BE2C (cell line): ENCODE measurements around the gene P4HA2.
"Not testable (repeated sequence)": the region's sequence is repeated elsewhere in the genome, so short reads cannot be mapped to it uniquely, and the experiment has no call there.

Experiments
- DNase-seq: peaks from one replicate; pipeline ENCODE4 v3.0.0-alpha.2; 2020
- H3K27me3 ChIP-seq: fragments of 250-450 bp; sonication (Bioruptor Pico); 2 replicates; pipeline ENCODE4 v1.5.1; 2020; ENCODE audit warnings: mild to moderate bottlenecking
- H3K36me3 ChIP-seq: fragments of 250-450 bp; sonication (Bioruptor Pico); 2 replicates; pipeline ENCODE4 v1.5.1; 2020; ENCODE audit warnings: mild to moderate bottlenecking
- H3K4me1 ChIP-seq: fragments of 250-450 bp; sonication (Bioruptor Pico); 2 replicates; pipeline ENCODE4 v1.5.1; 2020
- H3K4me3 ChIP-seq: 2 replicates; pipeline ENCODE4 v1.5.1; 2011; ENCODE audit warnings: low read depth, low read length
- H3K9me3 ChIP-seq: fragments of 250-450 bp; sonication (Bioruptor Pico); 2 replicates; pipeline ENCODE4 v1.5.1; 2020
- CTCF ChIP-seq: IDR thresholded peaks from 2 replicates; pipeline ENCODE4 v1.5.1; 2012; ENCODE audit warnings: mild to moderate bottlenecking, low read depth, low read length

The P4HA2 gene

GRCh38 chr5:132180134-132180745, 47.4 kb downstream of the P4HA2 start:
- H3K27me3 ChIP-seq, result no peaks in the 10 kb centered on the region
- no peaks in the 10 kb centered on the region for H3K36me3 ChIP-seq
- DNase-seq, result peak; percentile 29
- H3K4me1 ChIP-seq, result 0 out of 2 replicates have a peak, but pooled peaks cover 3% of the 10 kb centered on the region
- H3K4me3 ChIP-seq, result no peak overlapping the region
- no peaks in the 10 kb centered on the region; the same call in 1 of the 2 replicates for H3K9me3 ChIP-seq
- peak; percentile 90 for TF ChIP-seq CTCF

- TF ChIP-seq CTCF, result no peak
- DNase-seq, result no peak
- H3K4me3 ChIP-seq, result no peak overlapping the region
- H3K36me3 ChIP-seq, result no peaks in the 10 kb centered on the region
- H3K27me3 ChIP-seq, result no peaks in the 10 kb centered on the region
- H3K9me3 ChIP-seq, result no peaks in the 10 kb centered on the region
- H3K4me1 ChIP-seq, result 0 out of 2 replicates have a peak, but pooled peaks cover 3% of the 10 kb centered on the region
Observed at GRCh38 chr5:132179405-132179804, 48.2 kb downstream of the P4HA2 start.

DNA sequence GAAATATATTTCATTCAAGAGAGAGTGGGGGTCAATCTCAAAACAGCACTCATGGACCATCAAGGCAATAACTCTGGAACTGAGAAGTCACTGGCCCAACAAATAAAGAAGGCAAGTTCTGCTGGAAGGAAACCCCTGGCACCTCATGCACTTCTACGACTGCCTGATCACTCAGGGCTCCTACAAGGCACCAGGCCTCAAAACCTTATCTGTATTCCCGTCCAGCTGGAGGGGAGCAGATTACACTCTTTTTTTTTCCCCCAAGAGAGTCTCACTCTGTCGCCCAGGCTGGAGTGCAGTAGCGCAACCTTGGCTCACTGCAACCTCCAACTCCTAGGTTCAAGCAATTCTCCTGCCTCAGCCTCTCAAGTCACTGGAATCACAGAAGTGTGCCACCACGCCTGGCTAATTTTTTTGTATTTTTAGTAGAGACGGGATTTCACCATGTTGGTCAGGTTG, 49.9 kb downstream of the P4HA2 start:
- Histone ChIP-seq H3K36me3 (no peaks in the 10 kb centered on the region), H3K9me3 (no peaks in the 10 kb centered on the region), H3K27me3 (no peaks in the 10 kb centered on the region), H3K4me1 (0 out of 2 replicates have a peak, but pooled peaks cover 3% of the 10 kb centered on the region), H3K4me3 (no peak overlapping the region)
- no peak for DNase-seq
- TF ChIP-seq CTCF, result no peak

- Histone ChIP-seq H3K4me1 (0 out of 2 replicates have a peak, but pooled peaks cover 3% of the 10 kb centered on the region), H3K4me3 (no peak overlapping the region), H3K9me3 (no peaks in the 10 kb centered on the region), H3K36me3 (no peaks in the 10 kb centered on the region), H3K27me3 (no peaks in the 10 kb centered on the region)
- peak; percentile 24 for TF ChIP-seq CTCF
- no peak for DNase-seq
Observed at GRCh38 chr5:132176987-132177386, 50.7 kb downstream of the P4HA2 start.

GRCh38 chr5:132176521-132176945, 51.1 kb downstream of the P4HA2 start:
- Histone ChIP-seq H3K27me3 (no peaks in the 10 kb centered on the region), H3K9me3 (no peaks in the 10 kb centered on the region), H3K4me1 (0 out of 2 replicates have a peak, but pooled peaks cover 3% of the 10 kb centered on the region), H3K4me3 (no peak overlapping the region), H3K36me3 (no peaks in the 10 kb centered on the region)
- no peak for TF ChIP-seq CTCF
- no peak for DNase-seq

DNA sequence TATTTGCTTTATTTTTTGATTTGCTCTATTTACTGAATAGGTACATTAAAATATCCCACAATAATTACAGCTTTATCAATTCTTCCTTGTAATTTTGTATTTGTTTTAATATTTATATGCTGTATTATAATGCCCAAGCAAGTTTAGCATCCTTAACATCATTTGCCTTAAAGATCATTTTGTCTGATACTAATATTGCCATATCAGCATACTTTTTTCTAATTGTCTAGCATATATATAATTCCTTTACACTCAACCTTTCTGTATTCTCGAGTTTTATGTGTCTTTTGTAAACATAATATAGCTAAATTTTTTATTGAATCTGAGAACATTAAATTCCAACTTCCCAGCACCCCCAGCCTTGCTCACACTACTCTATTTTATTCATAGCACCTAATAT, 64.7 kb downstream of the P4HA2 start:
- no peak for DNase-seq
- no peak for TF ChIP-seq CTCF
- H3K36me3 ChIP-seq, result no peaks in the 10 kb centered on the region

DNA sequence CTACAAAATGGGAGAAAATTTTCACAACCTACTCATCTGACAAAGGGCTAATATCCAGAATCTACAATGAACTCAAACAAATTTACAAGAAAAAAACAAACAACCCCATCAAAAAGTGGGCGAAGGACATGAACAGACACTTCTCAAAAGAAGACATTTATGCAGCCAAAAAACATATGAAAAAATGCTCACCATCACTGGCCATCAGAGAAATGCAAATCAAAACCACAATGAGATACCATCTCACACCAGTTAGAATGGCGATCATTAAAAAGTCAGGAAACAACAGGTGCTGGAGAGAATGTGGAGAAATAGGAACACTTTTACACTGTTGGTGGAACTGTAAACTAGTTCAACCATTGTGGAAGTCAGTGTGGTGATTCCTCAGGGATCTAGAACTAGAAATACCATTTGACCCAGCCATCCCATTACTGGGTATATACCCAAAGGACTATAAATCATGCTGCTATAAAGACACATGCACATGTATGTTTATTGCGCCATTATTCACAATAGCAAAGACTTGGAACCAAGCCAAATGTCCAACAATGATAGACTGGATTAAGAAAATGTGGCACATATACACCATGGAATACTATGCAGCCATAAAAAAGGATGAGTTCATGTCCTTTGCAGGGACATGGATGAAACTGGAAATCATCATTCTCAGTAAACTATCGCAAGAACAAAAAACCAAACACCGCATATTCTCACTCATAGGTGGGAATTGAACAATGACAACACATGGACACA, 65.9 kb downstream of the P4HA2 start:
- not testable (repeated sequence) for H3K4me3 ChIP-seq, H3K36me3 ChIP-seq, H3K9me3 ChIP-seq, H3K4me1 ChIP-seq, H3K27me3 ChIP-seq, DNase-seq

More for the DNA sequence above, 64.7 kb downstream of the P4HA2 start:
- Histone ChIP-seq H3K4me3 (no peak overlapping the region), H3K27me3 (no peaks in the 10 kb centered on the region; the same call in 1 of the 2 replicates), H3K4me1 (no peaks in the 10 kb centered on the region), H3K9me3 (no peaks in the 10 kb centered on the region)
